Activated CD4-positive, alpha-beta T cell treated with anti-CD3 and anti-CD28 coated beads, Interleukin-2, amount 50 U/mL, for 24 hours (primary cell): ENCODE measurements around the gene ATIC.
"Not testable (repeated sequence)": the region's sequence is repeated elsewhere in the genome, so short reads cannot be mapped to it uniquely, and the experiment has no call there.

ENCODE experiments used
- DNase-seq, 2 donors: peaks; one replicate each; pipeline ENCODE4 v3.0.0-alpha.2; 2020; ENCODE audit warnings: low read depth in 1 of 2, low spot score in 1 of 2

The ATIC gene

DNA sequence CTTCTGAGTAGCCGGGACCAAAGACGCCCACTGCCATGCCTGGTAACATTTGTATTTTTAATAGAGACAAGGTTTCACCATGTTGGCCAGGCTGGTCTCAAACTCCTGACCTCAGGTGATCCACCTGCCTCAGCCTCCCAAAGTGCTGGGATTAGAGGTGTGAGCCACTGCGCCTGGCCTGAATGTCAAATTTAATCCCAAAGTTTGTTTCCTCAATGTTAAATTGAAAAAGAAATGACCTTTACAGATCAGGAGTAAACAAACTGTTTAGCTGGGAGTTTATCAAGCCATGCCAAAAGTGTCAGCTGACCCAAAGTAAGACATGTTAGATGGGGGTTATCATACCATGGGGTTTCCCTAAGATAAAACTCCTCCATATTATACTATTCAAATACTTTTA, 48.2 kb downstream of the ATIC start:
- DNase-seq: not testable (repeated sequence)

DNA sequence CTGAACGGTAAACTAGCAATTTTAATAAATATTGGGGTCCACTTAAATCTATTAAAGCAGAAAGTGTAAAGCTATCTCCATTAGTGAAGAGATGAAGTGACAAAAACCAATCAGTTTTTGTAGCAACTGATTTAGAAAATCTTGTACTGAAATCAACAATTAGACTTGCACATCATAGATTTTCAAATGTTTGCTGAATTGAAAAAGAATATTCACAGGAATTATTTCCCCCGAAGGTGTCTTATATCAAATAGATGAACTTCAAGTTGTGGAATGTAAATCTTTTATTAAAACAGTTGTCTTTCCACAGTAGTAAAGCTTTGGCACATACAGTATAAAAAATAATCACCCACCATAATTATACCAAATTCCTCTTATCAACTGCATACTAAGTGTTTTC, 48.7 kb downstream of the ATIC start:
- DNase-seq: no peak

DNA sequence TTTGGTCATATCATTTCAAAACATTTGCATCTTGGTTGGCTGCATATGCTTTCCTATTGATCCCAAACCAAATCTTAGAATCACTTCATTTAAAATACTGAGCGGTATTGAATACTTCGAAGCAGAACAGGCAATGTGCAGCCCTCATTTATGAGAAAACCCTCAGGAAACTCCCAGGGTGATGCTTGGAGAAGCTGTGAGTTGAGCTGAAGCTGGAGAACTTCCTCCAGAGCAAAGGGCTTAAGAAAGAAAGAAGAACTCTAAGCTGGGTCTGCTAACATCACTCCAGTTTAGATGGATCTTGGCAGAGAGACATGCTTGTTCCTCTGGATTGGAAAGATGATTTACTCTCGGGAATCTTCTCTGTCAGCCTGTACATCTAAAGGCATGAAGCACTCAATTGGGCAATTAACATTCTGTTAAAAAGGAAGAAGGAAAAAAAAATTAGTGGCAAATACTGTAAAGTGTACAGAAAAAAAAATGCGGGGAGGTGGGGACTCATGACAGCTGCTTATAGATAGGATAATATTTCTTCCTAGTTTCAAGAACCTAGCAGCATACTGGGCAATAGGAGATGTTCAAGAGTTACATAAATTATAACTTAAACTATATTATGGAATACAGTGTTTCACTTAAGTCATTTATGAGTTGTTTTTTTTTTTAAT, 49.5 kb downstream of the ATIC start:
- DNase-seq: no peak

DNA sequence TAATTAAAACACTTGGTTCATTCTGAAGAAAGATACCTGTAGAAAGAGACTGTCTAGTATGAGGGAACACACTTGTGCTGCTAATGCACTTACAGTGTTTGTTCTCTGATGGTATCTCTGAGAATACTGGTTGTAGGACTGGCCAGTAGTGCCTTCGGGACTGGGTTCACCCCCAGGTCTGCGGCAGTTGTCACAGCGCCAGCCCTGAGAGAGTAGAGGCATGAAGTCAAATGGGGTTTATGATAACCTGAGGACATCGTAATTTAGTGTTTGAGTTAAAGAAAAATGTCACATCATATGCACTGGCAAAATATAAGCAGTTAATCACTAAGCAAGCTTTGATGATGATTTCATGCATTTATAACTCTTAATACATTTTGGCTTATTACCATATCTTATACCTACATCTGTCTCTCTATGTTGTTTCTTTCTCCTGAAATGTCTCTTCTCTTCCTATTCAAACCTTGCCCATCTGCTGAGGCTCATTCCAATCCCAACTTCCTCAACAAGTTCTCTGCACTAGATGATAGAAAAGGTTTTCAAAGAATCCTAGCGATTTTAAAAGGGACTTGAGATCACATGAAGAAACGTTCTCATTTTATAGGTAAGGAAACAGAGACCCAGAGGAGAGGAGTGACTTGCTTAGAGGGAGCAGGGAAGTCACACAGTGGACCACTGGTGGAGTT, 50.2 kb downstream of the ATIC start:
- DNase-seq: no peak

GRCh38 chr2:215362562-215362904, 50.7 kb downstream of the ATIC start:
- DNase-seq: no peak

DNA sequence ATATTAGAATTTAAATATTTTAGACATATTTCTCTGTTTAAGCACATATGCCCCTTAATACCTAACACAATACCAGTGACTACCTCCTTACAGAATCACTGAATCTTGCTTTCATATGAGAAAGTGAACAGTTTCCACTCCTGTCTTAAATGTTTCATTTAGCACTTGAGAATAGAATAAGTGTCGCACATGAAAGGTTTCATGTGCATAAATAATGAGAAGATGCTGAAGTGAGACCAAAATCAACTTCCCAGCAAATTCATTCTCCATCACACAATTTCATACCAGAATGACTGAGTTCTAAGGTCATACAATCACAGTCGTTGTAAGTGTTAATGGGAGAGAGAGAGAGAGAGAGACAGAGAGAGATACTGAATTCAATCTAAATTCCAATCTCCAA, 51.2 kb downstream of the ATIC start:
- no peak for DNase-seq

DNA sequence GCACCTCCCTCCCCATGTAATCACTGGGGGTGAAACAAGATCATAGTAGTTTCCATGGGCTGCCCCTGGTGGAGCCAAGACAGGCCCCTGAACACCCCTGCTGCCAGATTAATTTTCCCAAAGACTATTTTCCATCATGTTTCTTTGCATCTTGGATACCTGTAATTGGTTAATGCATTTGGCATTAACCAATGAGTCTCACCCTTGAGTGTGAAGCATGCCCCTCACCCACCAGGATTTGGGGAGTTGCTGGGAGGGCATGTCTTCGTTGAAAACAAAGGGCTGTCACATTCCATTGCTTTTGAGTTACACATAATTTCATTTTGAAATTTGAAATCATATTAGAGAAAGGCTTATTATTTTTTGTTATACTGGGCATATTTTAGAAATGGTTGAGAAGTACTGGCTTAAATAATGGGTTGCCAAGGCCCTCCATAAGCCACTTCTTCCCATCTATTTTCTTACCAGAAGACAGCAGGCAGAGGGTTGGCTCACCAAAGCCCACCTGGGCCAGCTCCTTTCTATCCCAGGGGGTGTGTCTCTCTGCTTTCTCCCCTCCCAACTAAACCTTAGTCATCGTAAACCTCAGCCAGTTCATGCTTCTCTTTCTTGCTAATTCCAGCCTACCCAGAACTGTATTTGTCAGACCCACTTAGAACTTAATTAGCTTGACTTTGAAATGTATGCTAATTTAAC, 51.8 kb downstream of the ATIC start:
- DNase-seq: no peak

- no peak for DNase-seq
Observed at GRCh38 chr2:215364157-215365155, 52.6 kb downstream of the ATIC start.

DNA sequence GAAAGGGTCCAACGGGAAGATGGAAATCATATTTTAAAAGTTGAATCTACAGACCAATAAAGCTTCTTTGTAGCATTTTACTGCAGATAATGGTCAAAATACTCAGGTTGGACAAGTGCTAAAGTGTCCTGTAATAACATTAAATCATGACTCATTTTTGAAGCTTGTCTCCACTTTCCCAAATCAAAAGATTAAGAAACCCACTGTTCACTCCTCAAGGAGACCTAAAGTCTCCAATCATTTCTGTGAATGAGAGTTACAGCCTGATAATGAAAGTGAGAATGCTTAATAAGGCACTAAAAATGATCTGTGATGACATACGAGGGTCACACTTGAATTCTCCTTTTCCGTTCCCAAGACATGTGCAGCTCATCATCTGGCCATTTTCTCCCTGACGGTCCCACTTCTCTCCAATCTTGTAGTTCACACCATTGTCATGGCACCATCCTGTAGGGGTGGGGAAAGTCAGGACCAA, 53.4 kb downstream of the ATIC start:
- no peak for DNase-seq

- no peak for DNase-seq
Observed at GRCh38 chr2:215366440-215367032, 54.7 kb downstream of the ATIC start.

DNA sequence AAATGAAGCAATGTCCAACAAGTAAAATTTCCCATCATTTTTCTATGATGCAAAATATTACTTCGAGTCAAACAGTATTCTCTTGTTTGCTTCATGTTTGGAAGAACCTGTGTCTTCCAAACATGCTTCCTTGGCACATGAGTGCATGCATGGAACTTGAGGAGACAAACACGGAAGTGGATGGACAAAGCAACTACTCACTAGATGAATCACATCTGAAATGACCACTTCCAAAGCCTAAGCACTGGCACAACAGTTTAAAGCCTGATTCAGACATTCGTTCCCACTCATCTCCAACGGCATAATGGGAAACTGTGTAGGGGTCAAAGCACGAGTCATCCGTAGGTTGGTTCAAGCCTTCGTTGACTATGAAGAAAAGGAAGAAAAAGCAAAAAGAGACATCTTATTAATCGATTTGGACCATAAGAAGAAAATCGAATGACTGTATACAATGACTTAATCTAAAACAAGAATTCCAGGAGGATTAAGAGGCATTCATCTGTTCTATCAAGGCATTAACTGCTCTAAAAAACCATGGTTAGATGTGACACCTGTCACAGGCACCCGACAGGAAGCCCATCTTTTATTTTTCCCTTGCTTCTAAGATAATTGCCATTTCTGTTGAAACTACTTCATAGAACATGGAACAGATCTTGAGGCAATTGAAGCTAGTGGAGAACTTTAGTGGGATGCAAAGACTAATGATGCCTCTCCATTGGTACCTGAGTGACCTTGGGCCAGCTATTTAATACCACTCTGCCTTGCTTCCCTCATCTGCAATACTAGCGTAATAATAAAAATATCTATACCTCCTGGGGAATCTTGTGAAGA, 56.0 kb downstream of the ATIC start:
- DNase-seq: no peak

DNA sequence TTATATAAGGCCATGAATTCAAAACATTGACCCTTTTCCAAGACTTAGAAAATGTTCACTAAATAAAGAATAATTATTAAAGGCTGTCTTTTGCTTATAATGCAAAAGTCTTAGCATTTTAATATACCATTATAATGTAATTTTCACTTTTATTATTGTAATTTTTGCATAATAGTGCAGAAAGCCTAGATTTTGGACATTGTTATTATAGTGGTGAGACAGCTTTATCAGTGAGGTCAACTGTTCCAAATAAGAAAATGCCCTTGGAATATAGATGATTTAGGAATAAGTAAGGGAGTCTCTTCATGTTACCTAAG, 56.6 kb downstream of the ATIC start:
- DNase-seq: no peak

DNA sequence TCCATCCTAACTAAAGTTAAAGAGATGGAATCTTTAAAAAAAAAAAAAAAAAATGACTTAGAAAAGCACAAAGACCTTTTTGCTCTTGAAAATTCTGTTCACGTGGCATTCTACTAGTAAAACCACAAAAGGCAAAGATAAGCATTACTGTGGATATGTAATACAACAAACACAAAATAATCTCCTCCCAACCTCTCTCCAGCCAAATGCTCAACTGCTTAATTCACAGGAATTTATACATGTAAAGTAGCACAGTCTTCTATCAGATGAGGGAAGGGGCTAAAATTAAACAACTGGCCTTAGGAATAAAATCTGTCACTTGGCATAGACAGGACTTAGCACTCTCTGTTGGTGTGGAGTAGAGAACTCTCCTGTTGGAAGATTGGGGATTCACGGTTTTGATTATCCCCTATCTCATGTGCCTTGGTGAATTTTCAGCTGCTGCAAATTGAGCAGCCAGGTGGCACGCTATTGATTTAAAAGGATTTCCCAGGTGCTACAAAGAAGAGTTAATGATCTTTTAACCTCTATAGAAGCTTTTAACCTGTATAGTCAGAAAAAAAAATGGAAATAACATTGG, 57.4 kb downstream of the ATIC start:
- DNase-seq: no peak

GRCh38 chr2:215370112-215370965, 58.5 kb downstream of the ATIC start:
- no peak for DNase-seq

DNA sequence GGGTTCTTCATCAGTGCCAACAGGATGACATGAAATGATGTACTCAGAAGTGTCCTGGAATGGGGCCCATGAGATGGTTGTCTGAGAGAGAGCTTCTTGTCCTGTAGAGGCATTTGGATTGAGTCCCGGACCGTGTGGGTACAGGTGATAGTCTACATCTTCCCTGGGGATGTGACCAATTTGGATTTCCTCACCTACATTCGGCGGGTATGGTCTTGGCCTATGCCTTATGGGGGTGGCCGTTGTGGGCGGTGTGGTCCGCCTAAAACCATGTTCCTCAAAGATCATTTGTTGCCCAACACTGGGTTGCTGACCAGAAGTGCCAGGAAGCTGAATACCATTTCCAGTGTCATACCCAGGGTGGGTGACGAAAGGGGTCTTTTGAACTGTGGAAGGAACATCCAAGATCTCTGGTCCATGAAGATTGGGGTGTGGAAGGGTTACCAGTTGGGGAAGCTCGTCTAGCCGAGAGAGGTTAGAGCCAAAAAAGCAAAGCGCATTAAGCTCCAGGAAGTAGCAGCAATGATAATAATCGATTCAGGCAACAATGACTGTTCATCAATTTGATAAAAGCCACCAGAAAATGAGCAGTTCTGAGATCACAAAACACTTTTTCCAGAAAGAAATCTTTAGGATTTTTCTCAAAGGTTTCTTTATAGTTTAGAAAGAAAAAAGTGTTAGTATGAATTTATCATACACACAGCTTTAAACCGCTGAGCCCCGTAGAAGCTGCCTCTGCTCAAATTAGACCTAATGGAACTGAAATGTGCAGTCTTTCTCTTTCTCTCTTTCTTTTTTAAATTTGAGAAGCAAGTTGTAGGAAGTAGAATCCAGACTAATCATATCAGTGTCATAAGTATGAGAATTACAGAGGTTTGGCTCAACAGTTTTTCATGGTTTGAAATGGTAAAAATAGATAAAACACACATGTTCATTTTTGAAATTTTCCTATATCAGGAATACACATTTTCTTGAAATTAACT, 60.3 kb downstream of the ATIC start:
- no peak for DNase-seq

- DNase-seq: no peak
Observed at GRCh38 chr2:215372968-215373649, 61.2 kb downstream of the ATIC start.

- DNase-seq: no peak
Observed at GRCh38 chr2:215374002-215374401, 62.1 kb downstream of the ATIC start.
